A673 (cell line): Measurements from ENCODE around the gene STAC3. TPM values are rescaled to one million over a fixed set of nuclear protein-coding genes. Genes with fewer than 3 reads are reported as not detected.

ENCODE experiments used
- BruUV-seq: library from RNA; stranded (reverse); fragments of 400-500 nt; replicated peaks from 2 replicates; lab custom pipeline; 2021; lab: Mats Ljungman, UMichigan
- CTCF ChIA-PET: fragments of 300-600 bp; sonication (Branson Sonifier 250); formaldehyde crosslinking; loops from one replicate; lab custom pipeline; 2022; ENCODE audit warnings: antibody characterized with exemption; lab: Charles Lee
- POLR2A ChIA-PET: fragments of 300-600 bp; sonication (Branson Sonifier 250); formaldehyde crosslinking; loops from one replicate; lab custom pipeline; 2022; ENCODE audit warnings: antibody characterized with exemption; ENCODE audit not compliant: low non-redundant PET; lab: Charles Lee
- DNase-seq: peaks from one replicate; pipeline ENCODE4 v3.0.0-alpha.2; 2015; ENCODE audit warnings: low spot score
- H3K27ac ChIP-seq: fragments of 200-600 bp; sonication (generic); 2 replicates; pipeline ENCODE4 v1.5.1; 2016; ENCODE audit warnings: mixed run types, low read depth, mild to moderate bottlenecking, mixed read lengths, antibody characterized with exemption, low read length; ENCODE audit not compliant: poor library complexity, severe bottlenecking
- H3K27me3 ChIP-seq: fragments of 200-600 bp; sonication (generic); replicated peaks from 2 replicates; pipeline ENCODE4 v1.6.1; 2017; ENCODE audit warnings: mixed run types, low read depth, mild to moderate bottlenecking, mixed read lengths, antibody characterized with exemption, low read length; ENCODE audit not compliant: insufficient read depth, poor library complexity
- H3K36me3 ChIP-seq: fragments of 200-600 bp; sonication (generic); 2 replicates; pipeline ENCODE4 v1.6.1; 2016; ENCODE audit warnings: mixed run types, mild to moderate bottlenecking, mixed read lengths, antibody characterized with exemption, low read length; ENCODE audit not compliant: insufficient read depth, poor library complexity, severe bottlenecking
- H3K4me1 ChIP-seq: fragments of 200-600 bp; sonication (generic); 2 replicates; pipeline ENCODE4 v1.6.1; 2017; ENCODE audit warnings: mixed run types, mild to moderate bottlenecking, mixed read lengths, antibody characterized with exemption, low read length; ENCODE audit not compliant: insufficient read depth, poor library complexity, severe bottlenecking
- H3K4me3 ChIP-seq: fragments of 200-600 bp; sonication (generic); 2 replicates; pipeline ENCODE4 v1.5.1; 2016; ENCODE audit warnings: low read depth, mixed run types, mild to moderate bottlenecking, mixed read lengths, low read length; ENCODE audit not compliant: poor library complexity, severe bottlenecking
- H3K9me3 ChIP-seq: fragments of 200-600 bp; sonication (generic); 2 replicates; pipeline ENCODE4 v1.6.1; 2016; ENCODE audit warnings: mixed run types, low read depth, mild to moderate bottlenecking, mixed read lengths, antibody characterized with exemption, low read length; ENCODE audit not compliant: poor library complexity, severe bottlenecking
- EZH2 ChIP-seq: fragments of 200-600 bp; sonication (generic); IDR thresholded peaks from 2 replicates; pipeline ENCODE4 v1.6.1; 2017; ENCODE audit warnings: borderline replicate concordance, low read depth, mild to moderate bottlenecking, mixed read lengths, antibody characterized with exemption, low read length; ENCODE audit not compliant: poor library complexity, severe bottlenecking
- intact Hi-C: fragments of 100-400 bp; cut with micrococcal nuclease; formaldehyde crosslinking; loops from one replicate; pipeline ENCODE4 v1.10.0; 2022; ENCODE audit not compliant: unreplicated experiment
- total RNA-seq: library from RNA; stranded (reverse); gene quantifications from 2 replicates; pipeline ENCODE4 v1.2.3, GENCODE V29; 2021
- TF ChIP-seq, protein P1 (sequence below): fragments of 300-800, 200-600 bp; sonication (generic); conservative IDR thresholded peaks from 2 replicates; pipeline ENCODE4 v1.5.1; 2017; ENCODE audit warnings: low read depth, mild to moderate bottlenecking, antibody characterized with exemption, low read length, moderate library complexity, mixed read lengths

Gene STAC3
- total RNA-seq, 1 experiment from 2014 or later, result 7.0 TPM

DNA sequence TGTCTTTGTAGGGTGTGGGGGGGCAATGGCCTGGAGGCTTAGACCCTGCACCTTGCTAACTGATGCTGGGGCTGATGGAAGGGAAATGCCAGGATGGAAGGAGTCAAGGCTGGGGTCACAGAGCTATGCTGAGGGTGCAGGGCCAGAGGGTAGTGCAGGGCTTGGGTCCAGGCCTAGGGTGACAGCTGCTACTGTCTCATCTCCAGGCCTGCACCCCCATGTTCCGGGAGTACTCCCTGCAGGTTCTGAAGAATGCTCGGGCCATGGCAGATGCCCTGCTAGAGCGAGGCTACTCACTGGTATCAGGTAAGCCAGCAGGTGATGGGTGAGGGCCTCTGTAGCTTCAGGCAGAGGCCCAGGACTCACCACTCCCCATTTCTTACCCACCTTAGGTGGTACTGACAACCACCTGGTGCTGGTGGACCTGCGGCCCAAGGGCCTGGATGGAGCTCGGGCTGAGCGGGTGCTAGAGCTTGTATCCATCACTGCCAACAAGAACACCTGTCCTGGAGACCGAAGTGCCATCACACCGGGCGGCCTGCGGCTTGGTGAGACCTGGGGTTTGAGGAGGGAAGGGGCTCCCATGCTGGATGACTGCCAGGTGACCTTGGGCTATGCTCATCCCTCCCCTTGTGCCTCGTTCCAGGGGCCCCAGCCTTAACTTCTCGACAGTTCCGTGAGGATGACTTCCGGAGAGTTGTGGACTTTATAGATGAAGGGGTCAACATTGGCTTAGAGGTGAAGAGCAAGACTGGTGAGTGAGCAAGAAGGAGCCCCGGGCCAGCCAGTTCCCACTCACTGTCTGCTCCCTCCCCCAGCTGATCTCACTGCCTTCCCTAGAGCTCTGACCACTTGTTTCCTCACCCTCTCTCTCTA, 17.4 kb downstream of the STAC3 start:
- Histone ChIP-seq H3K27me3 (no peaks in the 10 kb centered on the region), H3K36me3 (peaks cover 43% of the 10 kb centered on the region), H3K27ac (peak overlapping the region; percentile 32), H3K4me3 (no peak overlapping the region), H3K9me3 (no peaks in the 10 kb centered on the region), H3K4me1 (peaks cover 40% of the 10 kb centered on the region)
- BruUV-seq, result no TSS peak
- ChIA-PET POLR2A (no interaction called here), CTCF (interaction anchor here (1.6 kb wide), 1 partner anchor 20 kb away, joined by 4 read pairs; no protein-coding TSS in a partner anchor)
- no peak for TF ChIP-seq EZH2
- TF ChIP-seq, protein P1, sequence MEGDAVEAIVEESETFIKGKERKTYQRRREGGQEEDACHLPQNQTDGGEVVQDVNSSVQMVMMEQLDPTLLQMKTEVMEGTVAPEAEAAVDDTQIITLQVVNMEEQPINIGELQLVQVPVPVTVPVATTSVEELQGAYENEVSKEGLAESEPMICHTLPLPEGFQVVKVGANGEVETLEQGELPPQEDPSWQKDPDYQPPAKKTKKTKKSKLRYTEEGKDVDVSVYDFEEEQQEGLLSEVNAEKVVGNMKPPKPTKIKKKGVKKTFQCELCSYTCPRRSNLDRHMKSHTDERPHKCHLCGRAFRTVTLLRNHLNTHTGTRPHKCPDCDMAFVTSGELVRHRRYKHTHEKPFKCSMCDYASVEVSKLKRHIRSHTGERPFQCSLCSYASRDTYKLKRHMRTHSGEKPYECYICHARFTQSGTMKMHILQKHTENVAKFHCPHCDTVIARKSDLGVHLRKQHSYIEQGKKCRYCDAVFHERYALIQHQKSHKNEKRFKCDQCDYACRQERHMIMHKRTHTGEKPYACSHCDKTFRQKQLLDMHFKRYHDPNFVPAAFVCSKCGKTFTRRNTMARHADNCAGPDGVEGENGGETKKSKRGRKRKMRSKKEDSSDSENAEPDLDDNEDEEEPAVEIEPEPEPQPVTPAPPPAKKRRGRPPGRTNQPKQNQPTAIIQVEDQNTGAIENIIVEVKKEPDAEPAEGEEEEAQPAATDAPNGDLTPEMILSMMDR, result no peak
- no peak for DNase-seq
- intact Hi-C loops, result no loop called here

DNA sequence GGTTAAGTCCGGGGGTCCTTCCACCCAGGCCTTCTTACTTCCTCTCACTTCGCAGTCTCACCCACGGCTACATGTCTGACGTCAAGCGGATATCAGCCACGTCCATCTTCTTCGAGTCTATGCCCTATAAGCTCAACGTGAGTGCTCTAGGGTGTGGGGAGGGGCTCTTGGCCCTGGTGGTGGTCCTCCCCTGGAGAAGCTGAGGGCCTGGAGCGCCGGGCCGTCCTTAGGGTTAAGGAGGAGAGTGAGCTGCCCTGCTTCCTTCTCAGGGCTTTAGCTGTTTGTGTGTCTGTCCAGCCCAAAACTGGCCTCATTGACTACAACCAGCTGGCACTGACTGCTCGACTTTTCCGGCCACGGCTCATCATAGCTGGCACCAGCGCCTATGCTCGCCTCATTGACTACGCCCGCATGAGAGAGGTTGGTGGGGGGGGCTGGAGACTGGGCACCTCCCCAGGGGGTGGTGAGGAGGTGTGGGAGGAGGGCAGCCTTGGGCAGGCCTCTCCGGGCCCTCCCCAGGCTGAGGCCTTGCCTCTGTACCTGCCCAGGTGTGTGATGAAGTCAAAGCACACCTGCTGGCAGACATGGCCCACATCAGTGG, 18.7 kb downstream of the STAC3 start:
- no peak overlapping the region for H3K4me3 ChIP-seq
- no peak for DNase-seq
- intact Hi-C loops, result no loop called here
- no TSS peak for BruUV-seq
- no peaks in the 10 kb centered on the region for H3K9me3 ChIP-seq
- POLR2A ChIA-PET, result interaction anchor here (0.6 kb wide), 1 partner anchor 138 kb away, joined by 7 read pairs; no protein-coding TSS in a partner anchor
- H3K27ac ChIP-seq, result no peak overlapping the region
- H3K36me3 ChIP-seq, result peaks cover 43% of the 10 kb centered on the region
- no peaks in the 10 kb centered on the region for H3K27me3 ChIP-seq
- CTCF ChIA-PET, result interaction anchor here (1.6 kb wide), 1 partner anchor 19 kb away, joined by 4 read pairs; no protein-coding TSS in a partner anchor
- H3K4me1 ChIP-seq, result peaks cover 28% of the 10 kb centered on the region
- TF ChIP-seq, protein P1, result no peak
- TF ChIP-seq EZH2, result no peak

DNA sequence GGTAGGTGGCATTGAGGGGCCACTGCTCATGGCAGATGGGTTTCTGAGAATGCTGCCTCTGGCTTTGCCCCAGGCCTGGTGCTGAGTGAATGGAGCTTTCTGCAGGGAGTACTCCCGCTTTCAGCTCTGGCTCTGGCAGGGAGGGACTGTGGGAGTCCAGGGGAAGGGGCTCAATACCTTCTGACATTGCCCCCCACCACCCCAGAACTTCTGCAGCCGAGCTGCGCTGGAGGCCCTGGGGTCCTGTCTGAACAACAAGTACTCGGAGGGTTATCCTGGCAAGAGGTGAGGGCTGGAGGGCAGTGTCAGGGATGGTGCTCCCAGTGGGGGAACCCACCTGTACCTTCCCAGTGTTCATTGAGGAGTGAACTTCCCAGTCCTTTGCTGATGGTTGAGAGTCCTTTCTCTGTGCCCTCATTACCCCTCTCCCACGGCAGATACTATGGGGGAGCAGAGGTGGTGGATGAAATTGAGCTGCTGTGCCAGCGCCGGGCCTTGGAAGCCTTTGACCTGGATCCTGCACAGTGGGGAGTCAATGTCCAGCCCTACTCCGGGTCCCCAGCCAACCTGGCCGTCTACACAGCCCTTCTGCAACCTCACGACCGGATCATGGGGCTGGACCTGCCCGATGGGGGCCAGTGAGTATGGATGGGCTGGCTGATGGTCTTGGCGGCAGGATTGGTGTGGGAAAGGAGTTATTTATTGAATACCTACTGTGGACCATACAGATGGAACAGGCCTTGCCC, 19.5 kb downstream of the STAC3 start:
- Histone ChIP-seq H3K9me3 (no peaks in the 10 kb centered on the region), H3K4me1 (peaks cover 35% of the 10 kb centered on the region), H3K4me3 (peak overlapping the region; percentile 91), H3K27me3 (no peaks in the 10 kb centered on the region), H3K36me3 (peaks cover 43% of the 10 kb centered on the region), H3K27ac (peak overlapping the region; percentile 43)
- ChIA-PET POLR2A (no interaction called here), CTCF (interaction anchor here (0.6 kb wide), 1 partner anchor 8 kb away, joined by 3 read pairs; no protein-coding TSS in a partner anchor)
- intact Hi-C loops, result no loop called here
- no peak for DNase-seq
- TF ChIP-seq, protein P1, result no peak
- BruUV-seq, result no TSS peak
